ENCODE data around the gene OLFM2.
"Not testable (repeated sequence)": the region's sequence is repeated elsewhere in the genome, so short reads cannot be mapped to it uniquely, and the experiment has no call there.

The OLFM2 gene

DNA sequence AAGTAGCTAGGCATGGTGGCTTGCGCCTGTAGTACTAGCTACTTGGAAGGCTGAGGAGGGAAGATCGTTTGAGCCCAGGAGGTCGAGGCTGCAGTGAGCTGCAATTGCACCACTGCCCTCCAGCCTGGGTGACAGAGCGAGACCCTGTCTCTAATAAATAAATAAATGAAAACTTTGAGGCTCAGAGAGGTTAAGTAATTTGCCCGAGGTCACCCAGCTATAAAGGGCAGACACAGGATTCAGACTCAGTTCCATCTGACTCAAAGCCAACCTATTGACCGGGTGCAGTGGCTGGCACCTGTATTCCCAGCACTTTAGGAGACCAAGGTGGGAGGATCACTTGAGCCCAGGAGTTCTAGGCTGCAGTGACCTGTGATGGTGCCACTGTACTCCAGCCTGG is 7.4 kb upstream of the OLFM2 start:
- DNase-seq (ENCODE audit: low read depth in 2 of 2) = no peak

DNA sequence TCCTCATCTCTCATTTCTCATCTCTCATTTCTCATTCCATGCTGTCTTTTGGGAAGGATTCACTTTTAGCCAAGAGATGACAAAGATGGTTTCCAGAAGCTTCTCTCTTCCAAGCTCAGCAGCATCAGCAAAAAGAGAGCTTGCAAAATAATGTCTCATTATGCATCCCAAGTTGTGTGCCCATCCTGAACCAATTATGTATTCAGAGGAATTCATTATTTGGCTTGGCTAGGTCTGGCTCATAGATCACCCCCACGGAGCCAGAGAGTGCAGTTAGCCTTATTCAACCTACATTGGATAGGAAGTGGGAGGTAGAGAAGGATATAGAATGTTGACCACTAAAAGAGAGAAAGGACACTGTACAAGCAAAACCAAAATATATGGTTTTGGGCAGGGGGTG is 5.4 kb upstream of the OLFM2 start:
- no peak for DNase-seq (ENCODE audit: low read depth in 2 of 2)

GRCh38 chr19:9941231-9941630 is 4.9 kb upstream of the OLFM2 start:
- no peak for DNase-seq (ENCODE audit: low read depth in 2 of 2)

GRCh38 chr19:9940778-9941177 is 4.5 kb upstream of the OLFM2 start:
- DNase-seq (ENCODE audit: low read depth in 2 of 2) = no peak

DNA sequence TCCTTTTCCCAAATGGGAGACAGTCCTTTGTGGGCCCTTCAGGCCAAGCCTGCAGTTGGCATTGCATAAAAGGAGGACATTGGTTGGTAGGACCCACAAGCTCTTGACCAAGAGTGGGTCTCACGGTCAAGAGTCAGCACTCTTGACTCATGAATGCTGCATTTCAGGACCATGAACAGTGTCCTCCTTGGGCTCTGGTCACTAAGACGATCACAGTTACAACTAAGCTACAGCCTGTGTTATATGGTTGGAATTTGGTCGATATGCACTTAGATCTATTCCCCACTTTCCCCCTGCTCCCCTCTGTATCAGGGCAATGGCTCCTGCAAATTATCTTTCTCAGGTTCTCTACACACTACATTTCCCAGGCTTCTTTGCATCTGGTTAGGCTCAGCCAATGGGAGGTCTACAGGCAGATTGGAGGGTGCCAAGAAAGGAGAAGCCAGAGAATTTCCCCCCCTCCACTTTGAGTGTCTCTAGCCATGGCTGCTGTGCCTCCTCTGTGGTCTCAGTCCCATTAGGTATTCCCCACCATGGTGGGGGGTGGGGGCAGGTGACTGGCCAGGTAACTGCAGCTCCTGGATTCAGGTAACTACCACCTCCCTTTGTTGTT is 3.1 kb upstream of the OLFM2 start:
- no peak for DNase-seq (ENCODE audit: low read depth in 2 of 2)

DNA sequence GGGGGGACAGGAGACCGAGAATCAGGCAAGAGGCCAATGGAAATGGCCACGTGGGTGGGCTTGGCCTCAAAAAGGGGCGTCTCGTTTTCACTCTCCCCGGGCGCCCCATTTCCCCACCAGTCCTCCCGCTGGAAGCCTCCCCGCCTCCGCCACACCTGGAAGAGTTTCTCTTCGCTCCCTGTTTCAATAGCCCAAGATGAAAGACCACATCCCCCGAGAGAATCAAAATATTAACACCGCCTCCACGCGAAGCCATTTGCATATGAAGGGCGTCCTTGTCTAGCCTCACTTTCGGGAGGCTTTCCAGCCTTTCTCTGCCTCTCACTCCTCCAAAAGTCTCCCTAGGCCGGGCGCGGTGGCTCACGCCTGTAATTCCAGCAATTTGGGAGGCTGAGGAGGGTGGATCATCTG is 691 bp upstream of the OLFM2 start:
- no peak for DNase-seq (ENCODE audit: low read depth in 2 of 2)

- no peak for DNase-seq (ENCODE audit: low read depth in 2 of 2)
Observed at GRCh38 chr19:9935506-9936325, 599 bp downstream of the OLFM2 start.

DNA sequence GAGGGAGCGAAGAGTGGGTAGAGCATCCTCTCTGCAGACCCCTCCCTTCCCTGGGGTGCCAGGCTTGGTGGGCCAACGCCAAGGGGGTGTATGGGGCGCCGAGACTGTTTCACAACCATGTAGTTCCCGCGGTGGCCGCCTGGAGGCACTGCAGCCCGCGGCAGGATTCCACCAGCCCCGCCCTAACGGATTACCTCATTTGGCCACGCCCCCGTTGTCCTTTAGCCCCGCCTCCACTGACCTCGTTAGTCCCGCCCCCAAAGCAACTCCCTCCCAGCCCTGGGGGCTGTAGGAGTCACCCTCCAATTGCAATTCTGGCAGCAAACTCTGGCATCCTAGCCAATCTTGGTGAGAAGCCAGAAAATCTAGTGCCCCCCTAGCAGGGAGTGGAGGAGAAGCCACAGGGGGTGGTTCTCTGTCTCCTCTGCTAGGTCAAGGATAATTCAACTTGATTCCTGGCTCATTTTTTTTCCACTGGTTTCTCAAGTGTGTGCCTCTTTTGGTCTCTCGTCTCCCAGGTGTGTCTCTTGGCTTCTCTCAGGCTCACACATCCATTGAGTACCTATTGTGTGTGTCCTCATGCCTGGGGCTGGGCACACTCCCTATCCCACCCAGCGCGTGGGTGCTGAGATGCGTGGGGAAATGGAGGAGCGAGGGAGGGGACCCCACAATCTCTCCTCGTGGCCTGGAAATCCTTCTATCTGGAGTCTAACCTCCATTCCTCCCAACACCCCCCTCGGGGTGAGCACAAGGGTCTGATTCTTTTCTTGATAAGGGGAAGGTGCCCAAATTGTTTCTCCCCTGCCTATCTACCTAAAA is 2.0 kb downstream of the OLFM2 start:
- DNase-seq (ENCODE audit: low read depth in 2 of 2) = peak; percentile 42 to 54

DNA sequence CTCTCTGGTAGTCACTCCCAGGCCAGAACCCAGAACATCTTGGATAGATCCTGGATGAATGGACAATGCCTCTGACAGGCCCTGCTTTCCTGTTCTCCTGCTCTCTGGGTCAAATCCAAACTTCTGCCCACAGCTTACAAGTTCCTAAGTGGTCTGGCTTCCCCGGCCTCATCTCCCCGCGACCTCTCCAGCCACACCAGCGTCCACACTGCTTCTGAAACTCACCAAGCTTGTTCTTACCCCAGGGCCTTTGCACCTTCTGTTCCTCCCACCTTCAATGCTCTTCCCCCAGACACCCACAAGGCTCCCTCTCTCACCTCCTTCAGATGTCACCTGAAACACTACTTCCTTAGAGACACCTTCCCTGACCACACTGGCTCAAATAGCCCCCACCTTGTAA is 3.5 kb downstream of the OLFM2 start:
- no peak for DNase-seq (ENCODE audit: low read depth in 2 of 2)

DNA sequence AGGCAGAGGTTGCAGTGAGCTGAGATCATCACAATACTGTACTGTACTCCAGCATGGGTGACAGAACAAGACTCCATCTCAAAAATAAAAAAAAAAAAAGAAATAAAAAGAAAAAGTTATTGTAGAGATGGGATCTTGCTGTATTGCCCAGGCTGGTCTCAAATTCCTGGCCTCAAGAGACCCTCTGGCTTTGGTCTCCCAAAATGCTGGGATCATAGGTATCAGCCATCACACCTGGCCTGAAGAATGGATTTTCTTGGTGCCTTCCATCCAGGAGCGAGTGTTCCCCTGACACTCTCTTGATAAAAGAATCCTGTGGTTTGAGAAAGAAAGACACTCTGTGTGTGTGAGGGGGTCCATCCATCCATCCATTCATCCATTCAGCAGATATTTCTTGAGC is 4.7 kb downstream of the OLFM2 start:
- DNase-seq (ENCODE audit: low read depth in 2 of 2) = no peak

DNA sequence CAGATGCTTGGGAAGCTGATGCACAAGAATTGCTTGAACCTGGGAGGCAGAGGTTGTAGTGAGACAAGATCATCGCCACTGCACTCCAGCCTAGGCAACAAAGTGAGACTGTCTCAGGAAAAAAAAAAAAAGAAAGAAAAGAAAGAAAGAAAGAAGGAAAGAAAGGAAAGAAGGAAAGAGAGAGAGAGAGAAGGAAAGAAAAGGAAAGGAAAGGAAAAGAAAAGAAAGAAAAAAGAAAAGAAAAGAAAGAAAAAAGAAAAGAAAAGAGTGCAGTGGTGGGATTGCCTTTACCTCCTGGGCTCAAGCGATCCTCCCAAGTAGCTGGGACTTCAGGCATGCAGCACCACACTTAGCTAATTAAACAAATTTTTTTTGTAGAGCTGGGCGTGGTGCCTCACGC is 12.9 kb downstream of the OLFM2 start:
- no peak for DNase-seq (ENCODE audit: low read depth in 2 of 2)

DNA sequence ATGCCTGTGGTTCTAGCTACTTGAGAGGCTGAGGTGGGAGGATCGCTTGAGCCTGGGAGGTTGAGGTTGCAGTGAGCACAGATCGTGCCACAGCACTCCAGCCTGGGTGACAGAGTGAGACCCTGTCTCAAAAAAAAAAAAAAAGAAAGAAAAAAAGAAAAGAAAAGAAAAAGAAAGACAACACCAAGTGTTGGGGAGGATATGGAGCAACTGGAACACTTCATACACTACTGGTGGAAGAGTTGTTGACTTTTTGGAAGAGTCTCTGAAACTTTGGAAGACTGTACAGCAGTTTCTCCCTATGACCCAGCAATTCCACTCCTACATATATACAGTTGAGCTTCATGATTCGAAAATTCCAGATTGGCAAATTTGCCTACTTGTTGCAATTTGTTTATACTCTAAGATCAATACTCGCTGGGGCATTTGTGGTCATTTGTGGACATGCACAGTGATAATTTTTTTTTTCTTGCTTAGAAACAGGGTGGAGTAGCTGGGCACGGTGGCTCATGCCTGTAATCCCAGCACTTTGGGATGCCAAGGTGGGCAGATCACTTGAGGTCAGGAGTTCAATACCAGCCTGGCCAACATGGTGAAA is 13.4 kb downstream of the OLFM2 start:
- DNase-seq (ENCODE audit: low read depth in 2 of 2) = not testable (repeated sequence)

DNA sequence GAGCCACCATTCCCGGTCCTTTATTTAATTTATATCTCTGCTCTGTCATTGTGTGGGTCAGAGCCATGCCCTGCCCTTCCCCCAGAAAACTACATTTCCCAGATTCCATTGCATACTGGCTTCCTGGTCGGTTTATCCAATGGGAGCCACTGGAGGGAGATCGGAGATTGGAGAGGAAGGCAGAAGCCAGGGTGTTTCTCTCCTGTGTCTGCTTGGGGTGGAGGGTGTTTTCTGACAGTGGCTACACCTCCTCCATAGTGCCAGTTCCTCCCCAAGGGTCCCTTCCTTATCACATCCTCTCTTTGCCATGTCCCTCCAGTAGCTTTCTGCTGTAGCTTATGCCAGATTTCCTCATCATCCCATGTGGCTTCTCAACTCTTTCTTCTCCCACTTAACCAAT is 19.0 kb downstream of the OLFM2 start:
- DNase-seq (ENCODE audit: low read depth in 2 of 2) = no peak

DNA sequence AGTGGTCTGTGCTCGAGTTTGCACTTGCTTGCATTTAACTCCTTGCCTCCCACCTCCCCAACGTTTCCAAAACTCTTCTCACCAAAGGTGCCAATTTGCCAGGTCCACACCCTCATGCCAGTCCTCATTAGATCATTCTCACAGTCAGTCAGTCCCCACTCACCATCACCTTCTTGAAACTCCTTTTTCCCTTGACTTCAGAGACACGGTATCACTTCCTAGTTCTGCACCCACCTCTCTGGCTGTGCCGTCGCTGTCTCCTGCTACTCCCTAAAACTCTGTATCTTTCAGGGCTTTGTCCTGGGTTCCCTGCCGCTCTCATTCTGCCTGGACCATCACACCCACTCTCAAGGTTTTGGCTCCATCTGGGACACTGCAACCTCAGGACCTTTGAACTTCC is 19.6 kb downstream of the OLFM2 start:
- DNase-seq (ENCODE audit: low read depth in 2 of 2) = no peak

- DNase-seq (ENCODE audit: low read depth in 2 of 2) = peak; percentile 58 to 62
Observed at GRCh38 chr19:9914315-9915207, 21.8 kb downstream of the OLFM2 start.

DNA sequence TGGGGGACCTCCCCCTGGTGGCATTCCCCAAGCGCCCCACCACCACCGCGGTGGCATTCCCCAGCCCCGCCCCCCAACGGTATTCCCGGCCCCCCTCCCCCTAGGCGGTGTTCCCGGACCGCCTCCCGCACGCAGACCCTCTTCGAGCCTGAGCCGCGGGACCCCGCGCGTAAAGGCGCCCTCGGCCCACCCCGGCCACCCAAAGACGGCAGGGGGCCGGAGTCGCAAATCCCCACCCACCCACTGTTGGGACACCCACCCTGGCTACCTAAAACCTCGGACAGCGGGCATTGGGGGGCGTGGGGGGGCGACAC is 22.4 kb downstream of the OLFM2 start:
- DNase-seq (ENCODE audit: low read depth in 2 of 2) = no peak

- no peak for DNase-seq (ENCODE audit: low read depth in 2 of 2)
Observed at GRCh38 chr19:9913237-9914000, 22.9 kb downstream of the OLFM2 start.

DNA sequence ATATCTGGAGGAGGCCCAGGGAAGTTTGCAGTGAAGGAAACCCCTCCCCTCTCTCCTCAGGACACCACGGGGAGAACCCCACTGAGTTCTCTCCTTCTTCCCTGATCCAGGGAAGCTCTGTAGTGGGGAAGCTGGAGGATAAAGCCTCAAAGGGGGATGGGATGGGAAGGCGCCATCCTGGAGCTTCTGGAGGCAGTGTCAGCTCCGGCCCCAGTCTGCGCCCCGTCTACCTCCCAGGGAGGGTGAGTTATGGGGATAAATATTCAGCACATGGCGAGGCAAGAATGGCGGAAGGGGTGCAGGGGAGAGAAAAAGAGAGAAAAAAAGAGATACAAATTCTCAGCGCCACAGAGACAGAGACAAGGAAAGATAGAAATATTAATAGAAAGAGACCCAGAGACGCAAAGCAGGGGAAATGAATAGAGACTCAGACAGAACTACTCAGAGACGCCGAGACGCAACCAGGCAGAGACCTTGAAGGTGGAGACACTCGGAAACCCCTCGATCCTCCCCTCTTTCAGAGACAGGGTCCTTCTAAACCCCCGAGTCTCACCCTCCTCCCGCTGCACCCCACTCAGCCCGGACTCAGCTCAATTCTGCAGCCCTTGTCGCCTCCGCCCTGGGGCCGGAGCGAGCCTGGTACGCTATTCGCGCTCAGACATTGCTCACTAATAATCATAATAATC is 23.6 kb downstream of the OLFM2 start:
- no peak for DNase-seq (ENCODE audit: low read depth in 2 of 2)

DNA sequence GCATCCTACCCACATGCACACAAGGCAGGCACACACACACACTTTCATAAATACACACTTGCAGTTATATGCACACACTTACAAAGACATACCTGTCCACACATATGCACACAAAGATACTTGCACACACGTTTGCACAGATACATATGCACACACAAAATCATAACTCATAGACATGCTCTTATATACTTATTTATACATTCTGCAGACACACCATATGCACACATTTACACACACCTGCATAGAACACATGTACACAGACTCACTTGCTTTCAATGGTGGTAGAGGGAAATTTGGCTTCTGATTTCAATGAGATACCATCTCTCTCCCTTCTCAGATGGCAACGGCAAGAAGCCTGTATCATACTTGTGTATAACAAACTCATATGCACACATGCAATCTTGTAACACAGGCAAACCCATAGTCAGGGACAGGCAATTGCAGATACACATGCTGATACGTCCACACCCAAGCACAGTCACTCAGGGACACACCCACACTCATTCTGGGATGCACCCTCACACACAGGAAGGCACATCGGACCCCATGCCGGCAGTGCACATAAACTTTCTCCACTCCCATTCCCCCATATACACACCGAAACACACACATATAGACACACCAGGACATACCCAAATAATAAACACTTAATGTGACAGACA is 24.7 kb downstream of the OLFM2 start:
- DNase-seq (ENCODE audit: low read depth in 2 of 2) = no peak

- no peak for DNase-seq (ENCODE audit: low read depth in 2 of 2)
Observed at GRCh38 chr19:9910625-9911024, 25.7 kb downstream of the OLFM2 start.

All from fibroblast of skin of left biceps (primary cell).